OCI-LY1 (cell line): ENCODE data around the gene SYT1.

ENCODE experiments used
- CTCF ChIP-seq: fragments of 200-600 bp; sonication (generic), shearing (Covaris generic); IDR thresholded peaks from 2 replicates; pipeline ENCODE4 v1.5.1; 2017; ENCODE audit warnings: mild to moderate bottlenecking, antibody characterized with exemption, low read length, moderate library complexity, mixed read lengths
- EZH2 ChIP-seq: fragments of 200-600 bp; sonication (generic), shearing (Covaris generic); IDR thresholded peaks from 2 replicates; pipeline ENCODE4 v1.8.0; 2017; ENCODE audit warnings: borderline replicate concordance, mixed run types, mild to moderate bottlenecking, antibody characterized with exemption, low read length, moderate library complexity, mixed read lengths

GRCh38 chr12:79000501-79000900, 135.9 kb downstream of the SYT1 start:
- TF ChIP-seq CTCF (no peak), EZH2 (no peak)
